H7 (cell line): ENCODE measurements around the gene TMEM63A. TPM values are rescaled to one million over a fixed set of nuclear protein-coding genes. Genes with fewer than 3 reads are reported as not detected.
"Not testable (repeated sequence)": the region's sequence is repeated elsewhere in the genome, so short reads cannot be mapped to it uniquely, and the experiment has no call there.

ENCODE experiments used
- DNase-seq: peaks from one replicate; pipeline ENCODE4 v3.0.0; 2012
- H3K27me3 ChIP-seq: 2 replicates; pipeline ENCODE4 v1.6.0; 2011; ENCODE audit warnings: mild to moderate bottlenecking, low read length; ENCODE audit not compliant: control insufficient read depth, insufficient read depth
- H3K36me3 ChIP-seq: replicated peaks from 2 replicates; pipeline ENCODE4 v1.5.1; 2011; ENCODE audit warnings: low read length; ENCODE audit not compliant: control insufficient read depth, insufficient read depth
- H3K4me3 ChIP-seq: 2 replicates; pipeline ENCODE4 v1.5.1; 2011; ENCODE audit warnings: low read depth, mild to moderate bottlenecking, control low read depth, low read length, moderate library complexity; ENCODE audit not compliant: insufficient read depth
- total RNA-seq: library from RNA; depleted of rRNA; stranded (reverse); fragments of >200 nt; shearing (Covaris generic); gene quantifications from 2 replicates; pipeline ENCODE4 v1.2.3, GENCODE V29; 2014; rRNA removed

The TMEM63A gene
- total RNA-seq, 1 experiment from 2014 or later = 101 TPM

- Histone ChIP-seq H3K36me3 (peaks cover 3% of the 10 kb centered on the region), H3K27me3 (no peaks in the 10 kb centered on the region), H3K4me3 (peak overlapping the region; percentile 47; the same call in 1 of the 2 replicates)
- peak; percentile 75 for DNase-seq
These were observed 70.3 kb downstream of the TMEM63A start for GRCh38 chr1:225811622-225812487.

- peak overlapping the region; percentile 86 for H3K4me3 ChIP-seq
- DNase-seq = peak; percentile 82
- not testable (repeated sequence) for H3K36me3 ChIP-seq, H3K27me3 ChIP-seq
These were observed 71.3 kb downstream of the TMEM63A start for GRCh38 chr1:225810579-225811538.

GRCh38 chr1:225809842-225810578, 72.2 kb downstream of the TMEM63A start, which contains the start of gene EPHX1:
TSS of gene EPHX1 (plus strand) at chr1:225810124. CDS start at chr1:225828730, 18,606 bp downstream.
- Histone ChIP-seq H3K36me3 (peaks cover 3% of the 10 kb centered on the region), H3K4me3 (peak within 1 kb of the TSS; percentile 86), H3K27me3 (no peaks in the 10 kb centered on the region)
- peak; percentile 95 for DNase-seq

- H3K4me3 ChIP-seq = no peak overlapping the region
- DNase-seq = no peak
These were observed 74.0 kb downstream of the TMEM63A start for GRCh38 chr1:225808136-225808535.

GRCh38 chr1:225806736-225807135, 75.4 kb downstream of the TMEM63A start:
- not testable (repeated sequence) for H3K27me3 ChIP-seq, H3K36me3 ChIP-seq, DNase-seq, H3K4me3 ChIP-seq

More at GRCh38 chr1:225808136-225808535, 74.0 kb downstream of the TMEM63A start:
- peaks cover 3% of the 10 kb centered on the region for H3K36me3 ChIP-seq
- no peaks in the 10 kb centered on the region for H3K27me3 ChIP-seq

GRCh38 chr1:225806249-225806648, 75.9 kb downstream of the TMEM63A start:
- H3K4me3 ChIP-seq = no peak overlapping the region
- no peak for DNase-seq
- no peaks in the 10 kb centered on the region for H3K36me3 ChIP-seq
- no peaks in the 10 kb centered on the region for H3K27me3 ChIP-seq

- H3K36me3 ChIP-seq, H3K27me3 ChIP-seq, DNase-seq, H3K4me3 ChIP-seq: not testable (repeated sequence)
These were observed 81.0 kb downstream of the TMEM63A start for GRCh38 chr1:225801146-225801545.

- H3K36me3 ChIP-seq, H3K27me3 ChIP-seq, DNase-seq, H3K4me3 ChIP-seq: not testable (repeated sequence)
These were observed 86.1 kb downstream of the TMEM63A start for GRCh38 chr1:225796097-225796496.

Other genes with a start within 250 kb of the TMEM63A start
- gene ENAH, start 229.3 kb downstream of the TMEM63A start, total RNA-seq = 160 and 234 TPM in 2 replicates
- 647 and 743 TPM in 2 replicates for gene SRP9, start 104.6 kb downstream of the TMEM63A start, total RNA-seq
- 41.6 and 52.1 TPM in 2 replicates for gene EPHX1, start 72.3 kb downstream of the TMEM63A start, total RNA-seq
- 2,746 and 3,860 TPM in 2 replicates for gene LEFTY1, start 6.8 kb upstream of the TMEM63A start, total RNA-seq
- gene PYCR2, start 41.9 kb upstream of the TMEM63A start, total RNA-seq = 308 and 356 TPM in 2 replicates
- gene LEFTY2, start 58.8 kb upstream of the TMEM63A start, total RNA-seq = 971 and 2,272 TPM in 2 replicates
- 34.4 and 38.4 TPM in 2 replicates for gene SDE2, start 117.0 kb upstream of the TMEM63A start, total RNA-seq
- 963 and 975 TPM in 2 replicates for gene H3-3A, start 180.3 kb upstream of the TMEM63A start, total RNA-seq